Stimulated activated CD4-positive, alpha-beta T cell treated with anti-CD3 and anti-CD28 coated beads, Interleukin-15, amount 100 ng/mL, for 48 hours (primary cell): Measurements from ENCODE around the gene CLDN19.
"Not testable (repeated sequence)": the region's sequence is repeated elsewhere in the genome, so short reads cannot be mapped to it uniquely, and the experiment has no call there.

ENCODE experiments used
- DNase-seq, 2 donors: peaks; one replicate each; pipeline ENCODE4 v3.0.0-alpha.2; 2020; ENCODE audit warnings: low read depth in 2 of 2

CLDN19 gene

GRCh38 chr1:42759114-42759513 is 19.1 kb upstream of the CLDN19 start:
- no peak for DNase-seq

GRCh38 chr1:42758641-42759040 is 18.6 kb upstream of the CLDN19 start:
- no peak for DNase-seq

GRCh38 chr1:42757892-42758275 is 17.8 kb upstream of the CLDN19 start:
- no peak for DNase-seq

- no peak for DNase-seq
These were observed 17.2 kb upstream of the CLDN19 start for GRCh38 chr1:42756956-42757891.

GRCh38 chr1:42753070-42753469 is 13.0 kb upstream of the CLDN19 start:
- DNase-seq = no peak

GRCh38 chr1:42752284-42752683 is 12.2 kb upstream of the CLDN19 start:
- no peak for DNase-seq

GRCh38 chr1:42751511-42752070 is 11.6 kb upstream of the CLDN19 start:
- DNase-seq = not testable (repeated sequence)

- DNase-seq = no peak
These were observed 10.0 kb upstream of the CLDN19 start for GRCh38 chr1:42750041-42750440.

- no peak for DNase-seq
These were observed 8.7 kb upstream of the CLDN19 start for GRCh38 chr1:42748461-42749410.

GRCh38 chr1:42748021-42748420 is 8.0 kb upstream of the CLDN19 start:
- DNase-seq = no peak

- no peak for DNase-seq
These were observed 7.1 kb upstream of the CLDN19 start for GRCh38 chr1:42747125-42747524.

GRCh38 chr1:42746436-42747105 is 6.5 kb upstream of the CLDN19 start:
- DNase-seq = no peak

- DNase-seq = no peak
These were observed 5.8 kb upstream of the CLDN19 start for GRCh38 chr1:42745851-42746250.

GRCh38 chr1:42744148-42744413 is 4.0 kb upstream of the CLDN19 start:
- no peak for DNase-seq

GRCh38 chr1:42743317-42744147 is 3.5 kb upstream of the CLDN19 start:
- DNase-seq = no peak

GRCh38 chr1:42742617-42743316 is 2.7 kb upstream of the CLDN19 start:
- no peak for DNase-seq

- DNase-seq = no peak
These were observed 2.1 kb upstream of the CLDN19 start for GRCh38 chr1:42742141-42742540.

GRCh38 chr1:42741706-42742105 is 1.7 kb upstream of the CLDN19 start:
- no peak for DNase-seq

- DNase-seq = no peak
These were observed 980 bp upstream of the CLDN19 start for GRCh38 chr1:42740851-42741580.
